A549 treated with AZD2906 at 1 μM for 4 hours (cell line): ENCODE data around the gene ZIM2. TPM values are rescaled to one million over a fixed set of nuclear protein-coding genes. Genes with fewer than 3 reads are reported as not detected.

Experiments used
- total RNA-seq: library from RNA; stranded (reverse); fragments of 200-300 nt; extraction: Qiagen RNA extraction; gene quantifications from 5 replicates; pipeline ENCODE4 v1.2.3, GENCODE V29; 2022

The ZIM2 gene
- total RNA-seq: not detected in 5 replicates

GRCh38 chr19:56840451-56841192, at the start of gene ZIM2, which contains the start of gene PEG3:
TSS of gene ZIM2 (minus strand) at chr19:56840726. CDS start at chr19:56824277, 16,449 bp downstream.
TSS of gene PEG3 (minus strand) at chr19:56840726. CDS start at chr19:56824655, 16,071 bp downstream.

Other genes with a start within 250 kb of the ZIM2 start
- gene ZNF71, start 245.4 kb downstream of the ZIM2 start, total RNA-seq: 10.0 to 12.4 TPM (median 11.7 TPM) in 5 replicates
- gene SMIM17, start 197.6 kb downstream of the ZIM2 start, total RNA-seq: 0.08 to 0.11 TPM in 2 of 5 replicates, not detected in the others
- gene ZNF835, start 169.0 kb downstream of the ZIM2 start, total RNA-seq: not detected in 5 replicates
- not detected in 5 replicates for gene PEG3, start within 50 bp of the ZIM2 start, total RNA-seq